Measurements from ENCODE around the gene TTC1. TPM values are rescaled to one million over a fixed set of nuclear protein-coding genes. Genes with fewer than 3 reads are reported as not detected.

The TTC1 gene
- total and polyA plus RNA-seq, 2 of the 8 experiments (the other 6 are each of a cell fraction or from before 2014, with no cell fraction given) = 25.1 to 63.9 TPM

DNA sequence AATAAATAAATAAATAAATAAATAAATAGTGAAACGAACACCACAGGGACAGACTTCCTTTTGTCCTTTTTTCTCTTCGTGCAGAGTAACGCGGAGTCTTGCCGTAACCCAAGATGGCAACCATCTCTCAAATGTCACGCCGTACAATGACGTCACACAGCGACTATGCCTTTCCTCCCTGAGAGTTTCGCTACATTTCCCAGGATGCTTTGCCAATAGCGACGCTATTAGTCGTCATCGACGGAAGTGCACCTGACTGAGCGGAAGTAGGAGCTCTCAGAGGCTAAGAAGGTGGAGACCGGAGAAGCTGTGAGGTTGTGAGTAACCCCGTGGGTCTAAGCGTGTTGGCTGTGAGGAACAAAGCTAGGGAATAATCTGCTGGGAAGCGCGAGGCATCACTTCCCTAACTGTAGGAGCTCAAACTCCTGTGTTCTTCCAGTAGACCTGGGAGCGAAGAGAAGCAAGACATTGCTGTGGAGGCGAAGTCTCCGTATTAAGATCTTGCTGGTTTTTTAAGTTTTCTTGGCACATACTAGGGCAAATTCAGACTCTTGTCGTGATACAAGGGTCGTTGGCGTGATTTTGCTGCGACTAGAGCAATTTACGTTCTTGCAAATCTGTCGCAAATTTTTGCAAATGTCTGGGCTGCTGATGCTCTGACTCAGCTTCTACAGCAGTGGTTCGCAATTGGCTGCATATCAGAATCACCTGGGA lies at the start of gene TTC1 (continued):
- no peak for TF ChIP-seq CHD2 (IDR thresholded peaks at IDR 0.05; ENCODE audit: low read length)
- TF ChIP-seq CEBPB (IDR thresholded peaks at IDR 0.05; ENCODE audit: low read depth, low read length) = no peak
- TF ChIP-seq RBBP5 (IDR thresholded peaks at IDR 0.05; ENCODE audit: borderline replicate concordance, low read depth, low read length) = no peak
- peak; percentile 96 for TF ChIP-seq POLR2AphosphoS5 (IDR thresholded peaks at IDR 0.05; ENCODE audit: low read depth, low read length)
- TF ChIP-seq POLR2A (IDR thresholded peaks at IDR 0.05; ENCODE audit: control extremely low read depth in 1 of 2, low read depth in 2 of 2, low read length in 2 of 2) = peak; percentile 91 to 98
- TF ChIP-seq CREB1 (IDR thresholded peaks at IDR 0.05) = peak; percentile 99
- TF ChIP-seq ASH2L (IDR thresholded peaks at IDR 0.05; ENCODE audit: low read length) = peak; percentile 57
- TF ChIP-seq TEAD4 (IDR thresholded peaks at IDR 0.05; ENCODE audit: low read depth, low read length) = no peak
- no peak for TF ChIP-seq CHD1 (IDR thresholded peaks at IDR 0.05; ENCODE audit: low read depth, low read length)
- TF ChIP-seq ZNF274 (IDR thresholded peaks at IDR 0.05; ENCODE audit: borderline replicate concordance, extremely low read depth, low read length) = no peak
- no peak for TF ChIP-seq BCL11A (IDR thresholded peaks at IDR 0.05; ENCODE audit: low read depth in 2 of 2, low read length in 2 of 2)
- TF ChIP-seq SUZ12 (IDR thresholded peaks at IDR 0.05; ENCODE audit: low read length) = no peak
- TF ChIP-seq TAF7 (optimal IDR thresholded peaks at IDR 0.05; ENCODE audit: borderline replicate concordance, low read depth, low read length) = peak; percentile 73
- TF ChIP-seq CBX5 (IDR thresholded peaks at IDR 0.05; ENCODE audit: low read depth, low read length) = no peak
- no peak for TF ChIP-seq MAFK (IDR thresholded peaks at IDR 0.05; ENCODE audit: low read depth, low read length)
- no peak for TF ChIP-seq NANOG (IDR thresholded peaks at IDR 0.05; ENCODE audit: insufficient read depth, low read depth, low read length, poor library complexity, severe bottlenecking)
- TF ChIP-seq, protein P1, sequence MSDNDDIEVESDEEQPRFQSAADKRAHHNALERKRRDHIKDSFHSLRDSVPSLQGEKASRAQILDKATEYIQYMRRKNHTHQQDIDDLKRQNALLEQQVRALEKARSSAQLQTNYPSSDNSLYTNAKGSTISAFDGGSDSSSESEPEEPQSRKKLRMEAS (IDR thresholded peaks at IDR 0.05) = peak; percentile 53; the same call in 1 of the 2 replicates
- peak; percentile 91 for TF ChIP-seq TAF1 (IDR thresholded peaks at IDR 0.05; ENCODE audit: low read depth, low read length)
- TF ChIP-seq GTF2F1 (IDR thresholded peaks at IDR 0.05; ENCODE audit: borderline replicate concordance, low read depth, low read length) = no peak
- TF ChIP-seq PHF8 (conservative IDR thresholded peaks at IDR 0.05; ENCODE audit: low read depth, low read length) = peak; percentile 91
- no peak for TF ChIP-seq CBX8 (IDR thresholded peaks at IDR 0.05; ENCODE audit: borderline replicate concordance, low read depth, low read length)
- peak; percentile 9; the same call in 1 of the 2 replicates for TF ChIP-seq SP1 (IDR thresholded peaks at IDR 0.05; ENCODE audit: low read depth, low read length)
- peak; percentile 57; the same call in 1 of the 2 replicates for TF ChIP-seq SIX5 (IDR thresholded peaks at IDR 0.05; ENCODE audit: low read depth, low read length)
- TF ChIP-seq, protein P2, sequence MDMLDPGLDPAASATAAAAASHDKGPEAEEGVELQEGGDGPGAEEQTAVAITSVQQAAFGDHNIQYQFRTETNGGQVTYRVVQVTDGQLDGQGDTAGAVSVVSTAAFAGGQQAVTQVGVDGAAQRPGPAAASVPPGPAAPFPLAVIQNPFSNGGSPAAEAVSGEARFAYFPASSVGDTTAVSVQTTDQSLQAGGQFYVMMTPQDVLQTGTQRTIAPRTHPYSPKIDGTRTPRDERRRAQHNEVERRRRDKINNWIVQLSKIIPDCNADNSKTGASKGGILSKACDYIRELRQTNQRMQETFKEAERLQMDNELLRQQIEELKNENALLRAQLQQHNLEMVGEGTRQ (IDR thresholded peaks at IDR 0.05; ENCODE audit: low read length) = peak; percentile 59; the same call in 1 of the 2 replicates
- TF ChIP-seq, protein P3, sequence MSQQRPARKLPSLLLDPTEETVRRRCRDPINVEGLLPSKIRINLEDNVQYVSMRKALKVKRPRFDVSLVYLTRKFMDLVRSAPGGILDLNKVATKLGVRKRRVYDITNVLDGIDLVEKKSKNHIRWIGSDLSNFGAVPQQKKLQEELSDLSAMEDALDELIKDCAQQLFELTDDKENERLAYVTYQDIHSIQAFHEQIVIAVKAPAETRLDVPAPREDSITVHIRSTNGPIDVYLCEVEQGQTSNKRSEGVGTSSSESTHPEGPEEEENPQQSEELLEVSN (IDR thresholded peaks at IDR 0.05) = no peak

Data from H1 (cell line).